Measurements from ENCODE around the gene POLL.

DNA sequence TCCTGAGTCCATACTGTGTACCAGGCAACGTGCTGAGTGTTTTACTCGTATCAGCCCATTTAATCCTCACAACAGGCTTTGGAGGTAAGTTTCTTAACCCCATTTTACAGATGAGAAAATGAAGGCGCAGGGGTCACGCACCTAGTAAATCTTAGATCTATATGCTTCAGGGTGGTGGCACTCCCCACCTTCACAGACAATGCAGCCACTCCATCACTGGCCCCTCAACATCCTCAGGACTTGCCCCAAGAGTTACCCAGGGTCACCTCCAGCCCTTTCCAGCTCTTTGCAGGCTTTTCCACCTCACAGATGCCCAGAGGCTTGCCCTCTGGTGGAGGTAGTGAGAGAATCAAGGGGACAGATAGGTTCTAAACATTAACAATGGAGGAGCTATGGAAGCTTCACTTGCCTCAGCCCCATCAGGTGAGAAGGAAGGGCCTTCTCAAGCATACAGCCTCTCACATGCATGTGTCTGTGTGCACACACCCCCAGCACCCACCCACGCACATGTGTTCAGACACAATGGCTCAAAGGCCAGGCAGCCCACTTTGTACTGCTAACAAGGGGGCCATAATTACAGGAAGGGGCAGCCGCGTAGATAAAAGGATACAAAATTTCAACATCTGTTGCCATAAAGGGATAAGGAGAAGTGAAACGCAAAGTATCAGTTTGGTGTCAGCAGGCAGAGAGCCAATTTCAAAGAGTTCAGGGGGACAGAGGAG lies 29.2 kb upstream of the POLL start:
- TF ChIP-seq, protein P1, sequence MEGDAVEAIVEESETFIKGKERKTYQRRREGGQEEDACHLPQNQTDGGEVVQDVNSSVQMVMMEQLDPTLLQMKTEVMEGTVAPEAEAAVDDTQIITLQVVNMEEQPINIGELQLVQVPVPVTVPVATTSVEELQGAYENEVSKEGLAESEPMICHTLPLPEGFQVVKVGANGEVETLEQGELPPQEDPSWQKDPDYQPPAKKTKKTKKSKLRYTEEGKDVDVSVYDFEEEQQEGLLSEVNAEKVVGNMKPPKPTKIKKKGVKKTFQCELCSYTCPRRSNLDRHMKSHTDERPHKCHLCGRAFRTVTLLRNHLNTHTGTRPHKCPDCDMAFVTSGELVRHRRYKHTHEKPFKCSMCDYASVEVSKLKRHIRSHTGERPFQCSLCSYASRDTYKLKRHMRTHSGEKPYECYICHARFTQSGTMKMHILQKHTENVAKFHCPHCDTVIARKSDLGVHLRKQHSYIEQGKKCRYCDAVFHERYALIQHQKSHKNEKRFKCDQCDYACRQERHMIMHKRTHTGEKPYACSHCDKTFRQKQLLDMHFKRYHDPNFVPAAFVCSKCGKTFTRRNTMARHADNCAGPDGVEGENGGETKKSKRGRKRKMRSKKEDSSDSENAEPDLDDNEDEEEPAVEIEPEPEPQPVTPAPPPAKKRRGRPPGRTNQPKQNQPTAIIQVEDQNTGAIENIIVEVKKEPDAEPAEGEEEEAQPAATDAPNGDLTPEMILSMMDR (conservative IDR thresholded peaks at IDR 0.05 in 1 of 2, IDR thresholded peaks at IDR 0.05 in 1 of 2; ENCODE audit: low read depth in 1 of 2, low read length in 2 of 2) = no peak
- TF ChIP-seq EZH2 (IDR thresholded peaks at IDR 0.05; ENCODE audit: low read length, missing control alignments) = no peak
